GM19351 (cell line): ENCODE results near the gene CASKIN1.
"Not testable (repeated sequence)": the region's sequence is repeated elsewhere in the genome, so short reads cannot be mapped to it uniquely, and the experiment has no call there.

Source experiments
- ATAC-seq: cut with Tn5 transposase; IDR thresholded peaks from one replicate; pipeline ENCODE4 v1.9.1; 2021; ENCODE audit warnings: mild to moderate bottlenecking, moderate library complexity; ENCODE audit not compliant: unreplicated experiment

CASKIN1 gene

DNA sequence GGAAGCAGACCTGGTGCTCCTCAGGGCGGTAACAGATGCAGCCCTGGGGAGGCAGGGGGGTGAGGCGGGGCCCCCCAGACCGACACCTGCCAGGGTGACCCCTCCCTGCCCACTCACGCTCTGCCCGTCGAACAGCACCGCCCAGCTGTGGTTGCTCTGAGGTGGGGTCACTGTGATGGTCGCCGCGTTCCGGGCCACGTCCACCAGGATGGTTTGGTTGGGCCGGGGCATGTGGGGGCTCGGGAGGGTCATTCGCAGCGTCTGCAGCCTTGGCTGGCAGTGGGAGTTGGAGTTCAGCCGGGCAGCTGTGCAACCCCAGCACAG is 13.6 kb upstream of the CASKIN1 start:
- no peak for ATAC-seq

DNA sequence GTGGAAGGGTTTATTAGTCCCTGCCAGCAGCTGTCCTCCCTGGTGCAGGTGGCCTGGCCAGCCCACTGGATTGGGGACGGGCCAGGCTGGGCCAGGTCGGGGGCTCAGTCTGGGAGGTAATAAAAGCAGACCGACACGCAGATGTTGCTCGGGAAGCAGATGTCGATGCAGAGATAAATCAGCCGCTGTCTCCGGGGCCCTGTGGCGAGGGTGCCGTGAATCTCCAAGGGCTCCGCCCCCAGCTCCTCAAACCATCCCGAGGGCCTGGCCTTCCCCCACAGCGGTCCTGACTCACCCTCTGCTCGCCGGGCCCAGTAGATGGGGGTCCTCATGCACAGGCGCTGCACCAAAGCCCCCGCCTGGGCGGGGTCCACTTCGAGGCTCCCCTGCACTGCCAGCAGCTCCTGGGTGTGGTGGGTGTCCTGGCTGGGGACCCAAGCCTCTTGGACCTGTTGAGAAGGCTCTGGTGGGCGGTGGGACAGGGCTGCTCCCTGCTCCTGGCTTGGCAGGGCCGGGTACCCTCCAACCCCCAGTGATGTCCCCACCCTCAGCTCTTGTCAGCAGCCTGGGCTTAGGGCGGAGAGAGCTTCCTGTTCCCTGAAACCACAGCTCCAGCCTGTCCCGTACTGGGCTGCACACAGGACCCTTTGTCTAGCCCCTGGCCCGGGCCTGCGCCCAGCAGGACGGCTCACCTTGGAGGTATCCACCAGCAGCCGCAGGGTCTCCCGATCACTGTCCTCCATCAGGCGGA is 13.0 kb upstream of the CASKIN1 start:
- no peak for ATAC-seq

DNA sequence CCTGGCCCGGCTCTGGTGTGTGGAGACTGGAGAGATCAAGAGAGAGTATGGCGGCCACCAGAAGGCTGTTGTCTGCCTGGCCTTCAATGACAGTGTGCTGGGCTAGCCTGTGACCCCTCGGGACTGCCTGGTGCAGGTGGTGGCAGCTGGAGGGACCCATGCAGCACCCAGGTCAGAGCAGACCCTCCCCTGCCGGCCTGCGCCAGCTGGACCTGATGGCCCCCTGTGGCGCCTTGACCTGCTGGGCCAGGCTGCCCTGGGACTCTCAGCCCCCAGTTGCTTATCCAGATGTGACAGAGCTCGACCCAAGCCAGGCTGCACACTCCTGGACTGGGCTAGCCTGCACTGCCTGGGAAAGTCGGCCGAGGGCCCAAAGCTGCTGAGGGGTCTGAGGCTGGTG is 12.4 kb upstream of the CASKIN1 start:
- no peak for ATAC-seq

DNA sequence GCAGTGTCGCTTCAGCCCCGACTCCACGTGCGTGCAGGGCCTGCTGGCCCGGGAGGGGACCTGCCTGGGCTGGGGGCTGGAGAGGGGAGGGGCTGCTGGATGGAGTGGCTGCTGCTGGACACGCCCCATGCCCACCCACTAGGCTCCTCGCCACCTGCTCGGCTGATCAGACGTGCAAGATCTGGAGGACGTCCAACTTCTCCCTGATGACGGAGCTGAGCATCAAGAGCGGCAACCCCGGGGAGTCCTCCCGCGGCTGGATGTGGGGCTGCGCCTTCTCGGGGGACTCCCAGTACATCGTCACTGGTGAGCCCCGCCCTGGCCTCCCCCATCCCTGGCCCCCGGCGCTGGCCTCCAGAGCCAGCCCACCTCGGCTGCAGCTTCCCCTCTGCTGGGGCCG is 11.9 kb upstream of the CASKIN1 start:
- no peak for ATAC-seq

DNA sequence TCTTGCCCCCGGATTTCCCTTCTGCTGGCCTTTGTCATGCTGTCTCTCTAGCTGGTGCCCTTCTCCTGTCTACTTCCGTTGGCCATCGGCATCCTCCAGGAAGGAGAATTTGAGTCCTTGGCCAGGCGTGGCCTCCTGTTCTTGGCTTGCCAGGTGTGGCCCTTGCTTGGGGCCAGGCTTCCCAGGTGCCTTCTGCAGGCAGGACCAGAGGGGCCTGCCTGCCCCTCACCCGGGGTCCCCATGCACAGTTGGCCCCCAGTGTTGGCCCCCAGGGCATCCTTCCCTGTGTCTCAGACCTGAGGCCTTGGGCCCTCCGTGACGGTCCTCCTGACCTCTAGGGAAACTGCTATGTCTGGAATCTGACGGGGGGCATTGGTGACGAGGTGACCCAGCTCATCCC is 11.5 kb upstream of the CASKIN1 start:
- ATAC-seq: no peak

DNA sequence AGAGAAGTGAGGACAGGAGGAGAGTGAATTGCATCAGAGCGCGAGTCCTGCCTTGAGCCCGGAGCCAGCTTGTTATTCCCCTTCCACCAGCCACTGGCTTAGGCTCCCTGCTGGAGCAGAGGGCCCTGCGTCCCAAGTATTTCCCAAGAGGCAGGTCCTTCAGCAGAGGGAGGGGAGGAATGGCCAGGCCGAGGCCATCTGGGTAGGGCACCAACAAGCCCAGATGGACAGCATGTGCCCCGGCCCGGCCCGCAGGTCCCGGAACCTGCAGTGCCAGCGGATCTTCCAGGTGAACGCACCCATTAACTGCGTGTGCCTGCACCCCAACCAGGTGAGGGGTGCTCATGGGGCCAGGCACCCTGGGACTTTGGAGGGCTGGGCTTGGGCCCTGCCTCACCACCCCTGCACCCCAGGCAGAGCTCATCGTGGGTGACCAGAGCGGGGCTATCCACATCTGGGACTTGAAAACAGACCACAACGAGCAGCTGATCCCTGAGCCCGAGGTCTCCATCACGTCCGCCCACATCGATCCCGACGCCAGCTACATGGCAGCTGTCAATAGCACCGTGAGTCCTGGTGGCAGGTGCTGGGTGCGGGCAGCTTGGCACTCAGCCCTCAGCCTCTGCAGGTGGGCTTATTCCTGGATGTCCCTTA is 10.5 kb upstream of the CASKIN1 start:
- ATAC-seq: no peak

DNA sequence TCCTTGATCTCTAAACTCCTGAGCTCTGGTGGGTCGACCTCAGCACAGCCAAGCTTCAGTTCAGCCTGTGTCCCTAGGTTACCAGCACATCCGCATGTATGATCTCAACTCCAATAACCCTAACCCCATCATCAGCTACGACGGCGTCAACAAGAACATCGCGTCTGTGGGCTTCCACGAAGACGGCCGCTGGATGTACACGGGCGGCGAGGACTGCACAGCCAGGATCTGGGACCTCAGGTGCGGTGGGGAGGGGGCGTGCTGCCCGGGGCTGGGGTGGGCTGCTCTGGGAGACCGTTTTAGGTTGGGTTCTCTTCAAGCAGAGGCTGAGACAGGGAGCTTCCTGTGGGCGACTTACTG is 10.0 kb upstream of the CASKIN1 start:
- no peak for ATAC-seq

DNA sequence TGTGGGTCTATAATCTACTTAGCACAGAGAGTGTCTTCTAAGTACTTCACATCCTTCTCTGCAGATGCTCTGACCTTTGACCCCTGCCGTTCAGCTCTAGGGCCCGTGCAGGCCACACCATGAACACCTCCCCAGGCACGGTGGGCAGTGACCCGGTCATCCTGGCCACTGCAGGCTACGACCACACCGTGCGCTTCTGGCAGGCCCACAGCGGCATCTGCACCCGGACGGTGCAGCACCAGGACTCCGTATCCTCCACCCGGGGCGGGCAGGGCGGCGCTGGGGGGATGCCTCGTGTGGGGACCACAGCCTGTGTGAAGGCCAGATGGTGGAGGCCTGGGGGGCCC is 9.5 kb upstream of the CASKIN1 start:
- ATAC-seq: peak; percentile 29

DNA sequence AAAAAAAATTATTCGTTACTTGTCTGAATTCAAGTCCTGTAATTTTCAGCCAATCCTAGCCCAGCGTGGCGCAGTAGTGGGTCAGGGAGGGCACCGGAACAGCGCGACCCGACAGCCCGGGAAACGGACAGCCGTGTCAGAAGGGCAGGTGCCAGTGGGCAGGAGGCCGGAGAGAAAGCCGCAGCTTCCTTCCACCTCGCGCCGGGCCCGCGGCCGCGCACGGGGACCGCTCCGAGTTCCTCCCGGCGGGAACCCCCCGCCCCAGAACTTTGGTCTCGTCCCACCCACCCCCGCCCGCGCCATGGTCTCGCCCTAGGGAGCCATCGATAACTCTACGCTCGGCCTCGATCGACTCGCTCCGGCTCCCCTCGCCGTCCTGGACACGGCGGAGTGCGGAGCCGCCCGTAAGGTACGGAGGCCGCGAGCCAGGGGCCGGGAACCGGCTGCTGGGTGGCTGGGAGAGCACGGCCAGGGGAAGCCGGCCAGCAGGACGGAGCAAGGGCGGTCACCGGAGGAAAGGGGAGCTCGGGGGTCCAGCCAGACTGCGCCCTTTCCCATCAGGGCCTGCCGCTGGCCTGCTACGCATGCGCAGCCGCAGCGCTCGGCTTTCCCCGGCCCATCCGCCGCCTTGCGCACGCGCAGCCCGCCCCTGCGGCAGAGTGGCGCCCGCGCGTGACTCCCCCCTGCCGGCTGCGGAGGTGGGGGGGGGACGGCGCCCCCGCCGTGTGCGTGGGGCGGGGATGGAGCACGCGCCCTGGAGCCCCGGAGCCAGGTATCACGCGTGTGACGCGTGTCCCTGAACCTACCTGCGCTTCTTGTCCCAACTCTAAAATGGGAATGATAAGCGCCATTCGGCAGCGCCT is 8.9 kb upstream of the CASKIN1 start, which contains the start of gene MLST8:
Gene MLST8, plus strand, starts transcription at position 351 of the 863 bp plus-strand sequence. CDS start 632 bp downstream, outside the sequence.
- peak; percentile 70 for ATAC-seq

DNA sequence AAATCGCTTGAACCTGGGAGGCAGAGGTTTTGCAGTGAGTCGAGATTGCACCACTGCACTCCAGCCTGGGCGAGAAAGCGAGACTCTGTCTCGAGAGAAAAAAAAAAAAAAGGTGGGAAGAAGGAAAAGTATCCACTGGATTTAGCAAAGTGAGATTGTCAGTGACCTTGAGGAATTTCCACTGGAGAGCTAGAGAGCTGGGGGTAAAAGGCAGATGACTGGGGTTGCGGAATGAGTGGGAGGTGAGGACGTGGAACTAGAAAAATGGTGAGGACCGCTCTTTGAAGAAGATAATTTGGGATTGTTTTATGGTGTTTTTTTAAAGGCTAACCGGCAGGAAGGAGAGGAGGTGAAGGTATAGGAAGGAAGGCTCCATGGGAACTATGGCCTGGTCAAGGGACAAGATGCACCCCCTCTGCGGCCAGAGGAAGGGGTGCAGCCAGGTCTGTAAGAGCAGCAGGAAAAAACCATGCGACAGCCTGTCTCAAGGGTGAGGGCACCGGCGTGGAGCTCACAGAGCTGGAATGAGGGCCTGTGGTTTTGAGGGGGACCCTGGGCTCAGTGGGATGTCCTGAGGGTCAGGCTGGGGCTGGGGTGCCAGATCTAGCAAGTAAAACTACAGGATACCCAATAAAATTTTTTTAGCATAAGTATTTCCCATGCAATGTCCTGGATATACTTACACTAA is 8.2 kb upstream of the CASKIN1 start:
- ATAC-seq: no peak

DNA sequence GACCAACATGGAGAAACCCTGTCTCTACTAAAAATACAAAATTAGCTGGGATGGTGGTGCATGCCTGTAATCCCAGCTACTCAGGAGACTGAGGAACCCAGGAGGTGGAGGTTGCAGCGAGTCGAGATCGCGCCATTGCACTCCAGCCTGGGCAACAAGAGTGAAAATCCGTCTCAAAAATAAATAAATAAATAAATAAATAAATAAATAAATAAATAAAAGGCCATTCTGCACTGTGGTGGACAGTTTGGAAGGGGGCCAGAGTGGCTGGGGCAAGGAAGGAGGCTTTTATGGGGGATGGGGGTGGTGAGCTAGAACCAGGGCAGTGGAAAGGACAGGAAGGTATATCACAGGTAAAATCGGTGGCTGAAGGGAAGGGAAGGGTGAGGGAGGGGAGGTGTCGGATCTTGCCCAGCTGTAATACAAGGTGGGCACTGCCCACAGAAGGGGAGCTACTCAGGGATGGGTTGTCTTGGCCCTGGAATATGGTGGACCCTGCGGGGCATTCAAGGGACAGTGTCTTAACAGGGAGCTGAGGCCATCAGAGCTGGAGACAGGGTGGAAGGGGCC is 6.8 kb upstream of the CASKIN1 start:
- ATAC-seq: not testable (repeated sequence)

DNA sequence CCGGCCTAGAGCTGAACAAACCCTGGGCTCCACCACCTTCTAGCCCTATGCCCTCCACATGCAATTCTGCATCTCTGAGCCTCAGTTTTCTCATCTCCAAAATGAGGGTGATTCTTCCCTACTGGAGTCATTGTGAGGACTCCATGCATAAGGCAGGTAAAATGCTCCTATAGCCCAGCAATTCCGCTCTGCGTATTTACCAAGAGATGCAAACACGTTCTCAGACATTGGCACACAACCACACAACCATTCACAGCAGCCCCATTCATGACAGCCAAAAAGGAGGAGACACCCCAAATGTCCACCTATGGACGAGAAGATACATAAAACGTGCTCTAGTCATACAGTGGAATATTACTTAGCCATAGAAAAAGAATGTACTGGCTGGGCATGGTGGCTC is 3.9 kb upstream of the CASKIN1 start:
- no peak for ATAC-seq

DNA sequence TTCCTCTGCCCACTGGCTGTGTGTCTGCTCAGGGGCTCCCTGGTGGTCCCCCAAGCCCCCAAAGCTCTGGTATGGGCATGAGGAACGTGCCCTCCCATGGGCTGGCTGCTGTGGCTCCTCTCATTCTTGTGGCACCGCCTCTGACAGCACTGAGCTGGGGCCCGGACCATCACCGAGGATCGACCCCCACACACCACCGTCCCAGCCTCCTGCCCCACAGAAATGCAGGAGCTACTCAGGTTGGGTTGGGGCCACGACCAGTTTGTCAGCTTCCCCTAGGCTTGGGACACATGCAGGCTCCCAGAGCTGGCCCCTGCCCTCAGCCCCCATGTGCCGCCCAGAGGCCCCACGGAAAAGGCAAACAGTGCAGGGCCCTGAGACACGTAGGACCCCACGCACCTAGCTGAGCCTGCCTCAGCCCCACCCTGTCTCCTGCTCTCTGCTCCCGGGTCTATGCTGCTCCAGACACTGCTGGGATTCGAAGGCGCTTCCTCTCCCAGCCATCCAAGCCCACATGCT is 3.3 kb upstream of the CASKIN1 start:
- ATAC-seq: no peak

DNA sequence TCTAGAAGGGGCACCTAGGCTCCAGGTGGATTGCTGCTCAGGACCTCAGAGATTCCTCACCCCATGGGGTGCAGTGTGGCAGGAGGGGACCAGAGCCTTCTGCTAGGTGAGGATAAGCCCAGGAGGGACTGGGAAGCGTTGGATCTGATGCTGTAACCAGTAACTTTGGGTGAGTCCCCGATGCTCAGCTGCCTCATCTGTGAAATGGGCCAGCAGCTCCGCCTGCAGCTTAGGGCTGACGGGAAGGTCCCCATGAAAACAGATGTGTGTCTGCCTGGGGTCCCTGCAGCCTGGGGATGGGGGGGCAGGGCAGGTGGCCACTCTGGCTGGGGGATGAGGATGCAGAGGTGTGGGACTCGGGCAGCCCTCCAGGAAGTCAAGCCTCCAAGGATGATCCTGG is 2.7 kb upstream of the CASKIN1 start:
- no peak for ATAC-seq

DNA sequence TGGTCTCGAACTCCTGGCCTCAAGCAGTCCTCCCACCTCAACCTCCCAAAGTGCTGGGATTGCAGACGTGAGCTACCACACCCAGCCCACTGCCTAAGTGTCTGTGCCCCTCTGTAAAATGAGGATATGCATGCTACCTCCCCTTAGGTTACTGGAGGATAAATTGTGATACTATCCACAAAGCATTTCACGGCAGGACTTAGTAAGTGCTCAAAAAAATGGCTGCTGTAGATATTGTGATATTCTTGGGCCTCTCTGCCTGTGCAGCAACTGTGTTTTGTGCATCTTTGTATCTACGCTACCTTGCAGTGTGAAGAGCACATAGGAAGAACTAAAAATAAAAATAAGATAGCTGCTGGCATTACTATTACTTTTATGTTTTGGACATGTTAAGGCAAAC is 1.9 kb upstream of the CASKIN1 start:
- no peak for ATAC-seq

DNA sequence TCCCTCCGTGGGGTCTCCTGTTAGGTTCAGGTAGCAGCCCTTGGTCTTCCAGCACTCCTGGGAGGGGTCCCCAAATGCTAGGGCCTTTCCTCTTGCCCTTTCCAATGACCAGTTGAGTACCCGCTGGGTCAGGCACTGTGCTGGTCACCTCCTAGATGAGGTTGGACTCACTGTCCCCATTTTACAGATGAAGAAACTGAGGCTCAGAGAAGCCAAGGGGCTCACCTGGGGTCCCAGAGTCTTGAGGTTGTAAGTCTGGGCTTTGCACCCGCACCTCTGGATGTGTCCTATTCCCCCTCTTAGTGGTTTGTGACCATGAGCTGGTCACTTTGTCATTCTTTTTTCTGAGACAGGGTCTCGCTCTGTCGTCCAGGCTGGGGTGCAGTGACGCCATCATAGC is 1.4 kb upstream of the CASKIN1 start:
- no peak for ATAC-seq

DNA sequence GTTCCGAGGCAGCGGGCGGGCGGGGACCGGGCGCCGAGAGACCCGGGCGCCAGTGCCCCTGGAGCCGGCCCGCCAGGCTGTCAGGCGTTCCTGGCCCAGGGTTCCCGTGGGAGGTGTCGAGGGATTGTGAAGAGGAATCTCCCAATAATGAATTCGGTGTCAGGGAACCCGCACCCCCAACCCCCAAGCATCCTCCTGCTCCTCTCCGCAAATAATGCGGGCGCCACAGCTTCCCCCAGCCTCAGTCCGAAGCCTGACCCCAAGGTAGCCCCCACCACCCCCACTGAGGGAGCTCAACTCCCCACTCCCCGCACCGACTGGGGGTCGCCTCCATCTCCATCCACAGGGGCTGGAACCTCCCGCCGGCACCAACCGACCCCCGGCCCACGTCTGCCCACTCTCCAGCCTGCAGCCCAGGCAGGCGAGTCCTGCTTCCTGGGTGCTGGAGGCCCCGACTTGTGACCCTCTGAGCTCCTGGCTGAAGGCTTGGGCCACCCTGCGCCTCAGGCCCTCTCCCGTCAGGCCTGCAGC is 641 bp upstream of the CASKIN1 start:
- no peak for ATAC-seq

DNA sequence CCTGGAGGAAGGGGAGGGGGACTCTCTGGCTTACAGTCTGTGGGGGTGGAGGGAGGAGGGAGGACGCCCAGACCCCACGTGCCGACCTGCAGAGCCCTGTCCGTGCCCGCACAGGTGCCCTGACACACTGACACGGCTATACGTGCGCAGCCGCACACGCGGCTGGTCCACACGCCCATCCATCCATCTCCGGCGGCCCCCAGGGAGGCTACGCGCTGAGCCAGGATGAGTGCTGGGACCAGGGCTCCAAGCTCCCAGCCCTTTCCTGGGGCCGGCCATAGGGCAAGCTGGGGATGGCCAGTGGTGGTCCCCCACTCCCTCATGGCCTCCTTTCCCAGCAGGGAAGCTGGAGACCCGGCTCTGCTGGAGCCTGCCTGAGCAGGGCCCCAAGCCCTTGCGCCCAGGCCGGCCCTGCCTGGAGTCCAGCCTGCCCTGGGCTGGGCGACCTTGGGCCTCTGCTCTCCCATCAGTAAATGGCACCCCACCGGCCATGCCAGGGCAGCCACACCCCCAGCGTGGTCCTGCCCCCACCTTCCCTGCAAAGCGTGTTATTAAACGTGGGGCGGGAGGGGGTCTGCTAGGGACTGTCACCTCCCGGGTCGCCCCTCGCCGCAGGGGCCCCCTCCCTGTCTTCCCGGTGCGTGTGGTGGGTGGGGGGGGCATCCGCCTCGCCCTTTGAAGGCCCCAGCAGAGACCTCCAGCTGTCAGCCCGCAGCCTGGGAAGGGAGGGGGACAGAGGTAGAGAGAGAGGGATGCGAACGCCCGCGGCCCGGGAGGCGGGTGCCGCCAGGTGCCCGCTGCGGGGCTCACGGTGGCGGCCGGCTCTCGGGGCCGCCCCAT is 863 bp downstream of the CASKIN1 start:
- ATAC-seq: no peak

DNA sequence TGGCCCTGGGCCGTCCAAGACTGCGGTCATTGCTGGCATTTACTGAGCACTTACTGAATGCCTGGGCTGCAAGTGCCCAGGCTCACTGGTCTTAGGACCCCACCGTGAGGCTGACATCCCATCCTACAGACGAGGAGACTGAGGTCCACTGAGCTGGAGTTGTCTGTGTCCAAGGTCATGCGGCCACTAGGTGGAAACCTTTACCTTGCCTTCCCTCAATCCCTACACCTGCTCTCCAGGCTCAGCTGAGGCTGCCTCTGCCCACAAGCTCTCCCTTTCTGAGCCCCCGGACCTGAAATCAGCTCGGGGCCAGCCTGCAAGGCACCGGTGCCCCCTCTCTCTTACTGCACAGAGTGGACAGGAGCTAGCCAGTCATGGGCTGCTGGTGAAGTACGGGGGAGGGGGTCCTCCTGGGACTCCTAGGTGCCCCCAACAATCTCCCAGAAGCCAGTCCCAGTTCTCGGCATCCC is 1.5 kb downstream of the CASKIN1 start:
- ATAC-seq: no peak
